Progenitor cell of endocrine pancreas (in vitro differentiated cells): ENCODE measurements around the gene PTTG1IP. TPM values are rescaled to one million over a fixed set of nuclear protein-coding genes. Genes with fewer than 3 reads are reported as not detected.

Experiments used
- DNase-seq: peaks from one replicate; pipeline ENCODE4 v3.0.0; 2021; ENCODE audit warnings: low spot score; ENCODE audit not compliant: unreplicated experiment
- H3K27ac Mint-ChIP-seq: 2 replicates; pipeline ENCODE4 v1.8.0; 2021; ENCODE audit warnings: mild to moderate bottlenecking, moderate library complexity, mixed read lengths
- H3K27me3 Mint-ChIP-seq: 2 replicates; pipeline ENCODE4 v1.8.0; 2021; ENCODE audit warnings: mixed read lengths
- H3K36me3 Mint-ChIP-seq: 2 replicates; pipeline ENCODE4 v1.8.0; 2022; ENCODE audit warnings: mixed read lengths; ENCODE audit not compliant: insufficient read depth
- H3K4me1 Mint-ChIP-seq: 2 replicates; pipeline ENCODE4 v1.8.0; 2021; ENCODE audit warnings: low read depth, mixed read lengths
- H3K4me3 Mint-ChIP-seq: 2 replicates; pipeline ENCODE4 v1.8.0; 2021; ENCODE audit warnings: low read depth, mild to moderate bottlenecking, moderate library complexity, mixed read lengths
- H3K9me3 Mint-ChIP-seq: 2 replicates; pipeline ENCODE4 v1.8.0; 2021; ENCODE audit warnings: low read depth, mixed read lengths
- CTCF ChIP-seq: fragments of 200-600 bp; sonication (generic); IDR thresholded peaks from one replicate; pipeline ENCODE4 v1.5.0; 2021; ENCODE audit warnings: antibody characterized with exemption, mild to moderate bottlenecking; ENCODE audit not compliant: unreplicated experiment
- total RNA-seq: library from RNA; stranded (reverse); gene quantifications from 2 replicates; pipeline ENCODE4 v1.2.1, GENCODE V29; 2021

The PTTG1IP gene
- total RNA-seq, 1 donor from 2014 or later = 221 TPM

GRCh38 chr21:44903050-44903685 lies 29.7 kb upstream of the PTTG1IP start:
- Mint-ChIP-seq H3K36me3 (no peaks in the 10 kb centered on the region), H3K4me1 (no peaks in the 10 kb centered on the region), H3K4me3 (no peak overlapping the region), H3K27me3 (peaks cover 14% of the 10 kb centered on the region), H3K9me3 (no peaks in the 10 kb centered on the region), H3K27ac (no peak overlapping the region)
- TF ChIP-seq CTCF = no peak
- no peak for DNase-seq

GRCh38 chr21:44902268-44903049 lies 29.0 kb upstream of the PTTG1IP start:
- H3K27ac Mint-ChIP-seq = no peak overlapping the region
- H3K4me3 Mint-ChIP-seq = no peak overlapping the region
- H3K27me3 Mint-ChIP-seq = peaks cover 10% of the 10 kb centered on the region
- no peaks in the 10 kb centered on the region for H3K36me3 Mint-ChIP-seq
- no peaks in the 10 kb centered on the region for H3K9me3 Mint-ChIP-seq
- no peak for DNase-seq
- H3K4me1 Mint-ChIP-seq = no peaks in the 10 kb centered on the region
- TF ChIP-seq CTCF = no peak

- peaks cover 8% of the 10 kb centered on the region for H3K27me3 Mint-ChIP-seq
- H3K9me3 Mint-ChIP-seq = no peaks in the 10 kb centered on the region
- no peak for DNase-seq
- no peaks in the 10 kb centered on the region for H3K36me3 Mint-ChIP-seq
- H3K4me3 Mint-ChIP-seq = no peak overlapping the region
- no peak for TF ChIP-seq CTCF
- H3K27ac Mint-ChIP-seq = no peak overlapping the region
- H3K4me1 Mint-ChIP-seq = no peaks in the 10 kb centered on the region
These were observed 28.0 kb upstream of the PTTG1IP start for GRCh38 chr21:44901391-44902074.

DNA sequence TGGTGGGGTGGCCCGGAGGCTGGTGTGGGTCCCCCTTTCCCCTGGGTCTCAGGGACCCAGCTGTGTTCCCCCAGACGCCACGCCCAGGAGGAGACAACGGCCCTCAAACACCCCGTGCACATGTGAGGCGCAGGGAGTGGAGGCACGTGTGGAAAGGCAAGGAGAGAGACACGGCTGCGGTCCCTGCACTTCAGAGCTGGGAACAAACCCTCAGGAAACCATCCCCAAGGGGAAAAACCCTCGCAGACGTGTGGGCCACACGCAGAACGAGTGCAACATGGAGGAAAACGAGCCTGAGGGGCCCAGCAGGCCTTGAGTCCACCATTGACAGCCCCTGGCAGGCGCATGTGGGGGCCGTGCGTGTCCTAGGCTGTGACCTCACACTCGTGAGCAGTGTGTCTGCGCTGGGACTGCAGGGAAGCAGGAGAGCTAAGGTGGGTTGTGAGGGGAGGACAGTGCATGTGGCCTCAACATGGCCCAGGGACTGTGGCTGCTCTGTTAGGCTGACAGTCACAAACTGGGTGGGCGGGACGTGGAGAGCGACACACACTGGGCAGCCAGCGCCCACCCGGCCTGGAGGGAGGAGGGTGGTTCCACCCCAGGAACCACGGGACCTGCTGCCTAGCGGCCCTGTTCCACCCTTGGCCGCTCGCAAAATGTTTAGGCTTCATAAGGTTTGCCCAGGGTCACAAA lies 27.2 kb upstream of the PTTG1IP start:
- DNase-seq = no peak
- H3K4me1 Mint-ChIP-seq = no peaks in the 10 kb centered on the region
- H3K4me3 Mint-ChIP-seq = no peak overlapping the region
- H3K36me3 Mint-ChIP-seq = no peaks in the 10 kb centered on the region
- no peak overlapping the region for H3K27ac Mint-ChIP-seq
- peaks cover 5% of the 10 kb centered on the region for H3K27me3 Mint-ChIP-seq
- no peaks in the 10 kb centered on the region for H3K9me3 Mint-ChIP-seq
- no peak for TF ChIP-seq CTCF
